Vagina (tissue), 2 donors: ENCODE measurements around the gene EDC4. TPM values are rescaled to one million over a fixed set of nuclear protein-coding genes. Genes with fewer than 3 reads are reported as not detected.

Experiments used
- DNase-seq, 2 donors: peaks; one replicate each; pipeline ENCODE4 v3.0.0-alpha.2; 2017; ENCODE audit errors: extremely low spot score in 2 of 2
- H3K27ac ChIP-seq: fragments of 200-600 bp; sonication (generic); one replicate; pipeline ENCODE4 v1.5.1; 2019
- H3K27me3 ChIP-seq: fragments of 200-600 bp; sonication (generic); one replicate; pipeline ENCODE4 v1.5.1; 2019
- H3K36me3 ChIP-seq, 2 donors: fragments of 200-600 bp; sonication (generic); one replicate each; pipeline ENCODE4 v1.5.1; 2017 to 2019
- H3K4me1 ChIP-seq: fragments of 200-600 bp; sonication (generic); one replicate; pipeline ENCODE4 v1.5.1; 2019
- H3K4me3 ChIP-seq, 2 donors: fragments of 200-600 bp; sonication (generic); 1 replicate in 1 of 2; 2 replicates in 1 of 2; pipeline ENCODE4 v1.5.1; 2016 to 2019
- H3K9me3 ChIP-seq: fragments of 200-600 bp; sonication (generic); one replicate; pipeline ENCODE4 v1.5.1; 2019
- POLR2A ChIP-seq, 2 donors: fragments of 450-650 bp; IDR thresholded peaks; one replicate each; pipeline ENCODE4 v1.6.1; 2017; ENCODE audit warnings: antibody characterized with exemption in 2 of 2, mild to moderate bottlenecking in 2 of 2, moderate library complexity in 2 of 2
- POLR2AphosphoS5 ChIP-seq, 2 donors: sonication (generic); formaldehyde crosslinking; IDR thresholded peaks; one replicate each; pipeline ENCODE4 v1.9.0; 2017; ENCODE audit warnings: antibody characterized with exemption in 2 of 2, mild to moderate bottlenecking in 2 of 2, low read depth in 1 of 2; ENCODE audit not compliant: insufficient read depth in 1 of 2
- intact Hi-C: fragments of 100-400 bp; cut with DNase I; formaldehyde crosslinking; loops from one replicate; pipeline ENCODE4 v1.15.1; 2023
- total RNA-seq: library from RNA; depleted of rRNA; stranded (reverse); fragments of >200 nt; gene quantifications from one replicate; pipeline ENCODE4 v1.2.3, GENCODE V29; 2016
- TF ChIP-seq, protein P1 (sequence below), 3 experiments: fragments of 450-650 bp in 2 of 3; fragments of 200-600 bp in 1 of 3; sonication (generic) in 1 of 3; IDR thresholded peaks; one replicate each; pipeline ENCODE4 v1.5.1; 2017 to 2019; ENCODE audit warnings: antibody characterized with exemption in 3 of 3, mild to moderate bottlenecking in 2 of 3, moderate library complexity in 2 of 3

The EDC4 gene
- total RNA-seq, 1 donor from 2014 or later, result 71.9 TPM

DNA sequence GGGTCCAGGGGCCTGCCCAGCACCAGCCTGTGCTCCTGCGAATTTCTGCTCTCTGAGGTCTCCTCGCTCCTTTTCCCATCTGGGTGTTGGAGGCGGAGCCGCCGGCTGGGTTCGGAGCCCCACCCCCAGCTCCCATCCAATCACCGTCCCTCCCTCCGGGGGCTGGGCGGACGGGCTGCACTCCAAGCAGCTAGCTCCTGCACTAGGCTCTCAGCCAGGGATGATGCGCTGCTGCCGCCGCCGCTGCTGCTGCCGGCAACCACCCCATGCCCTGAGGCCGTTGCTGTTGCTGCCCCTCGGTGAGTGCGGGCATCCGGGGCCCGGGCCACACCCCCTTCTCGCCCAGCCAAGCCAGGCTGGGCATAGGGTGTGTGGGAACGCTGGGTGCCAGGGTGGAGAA, 11.8 kb downstream of the EDC4 start, which contains the start of gene NRN1L:
Gene NRN1L (plus strand): TSS at position 202 of the 400 bp plus-strand sequence. CDS start 19 bp downstream, at position 221.
- DNase-seq, result peak in 1 of 2 donors; percentile 87
- H3K9me3 ChIP-seq, result no peaks in the 10 kb centered on the region
- peak within 1 kb of the TSS; percentile 30 for H3K27ac ChIP-seq
- peaks cover 12% of the 10 kb centered on the region for H3K4me1 ChIP-seq
- H3K27me3 ChIP-seq, result no peaks in the 10 kb centered on the region
- peaks cover 0 to 42% of the 10 kb centered on the region in 2 donors for H3K36me3 ChIP-seq
- intact Hi-C loops, result loop anchor here (5.0 kb wide), 1 partner anchor 43 kb away; no protein-coding TSS in a partner anchor
- peak within 1 kb of the TSS in 1 of 2 donors; percentile 0 for H3K4me3 ChIP-seq
- peak; percentile 27 to 51 for TF ChIP-seq POLR2AphosphoS5 (IDR thresholded peaks at IDR 0.05; ENCODE audit: insufficient read depth in 1 of 2, low read depth in 1 of 2)
- TF ChIP-seq, protein P1, sequence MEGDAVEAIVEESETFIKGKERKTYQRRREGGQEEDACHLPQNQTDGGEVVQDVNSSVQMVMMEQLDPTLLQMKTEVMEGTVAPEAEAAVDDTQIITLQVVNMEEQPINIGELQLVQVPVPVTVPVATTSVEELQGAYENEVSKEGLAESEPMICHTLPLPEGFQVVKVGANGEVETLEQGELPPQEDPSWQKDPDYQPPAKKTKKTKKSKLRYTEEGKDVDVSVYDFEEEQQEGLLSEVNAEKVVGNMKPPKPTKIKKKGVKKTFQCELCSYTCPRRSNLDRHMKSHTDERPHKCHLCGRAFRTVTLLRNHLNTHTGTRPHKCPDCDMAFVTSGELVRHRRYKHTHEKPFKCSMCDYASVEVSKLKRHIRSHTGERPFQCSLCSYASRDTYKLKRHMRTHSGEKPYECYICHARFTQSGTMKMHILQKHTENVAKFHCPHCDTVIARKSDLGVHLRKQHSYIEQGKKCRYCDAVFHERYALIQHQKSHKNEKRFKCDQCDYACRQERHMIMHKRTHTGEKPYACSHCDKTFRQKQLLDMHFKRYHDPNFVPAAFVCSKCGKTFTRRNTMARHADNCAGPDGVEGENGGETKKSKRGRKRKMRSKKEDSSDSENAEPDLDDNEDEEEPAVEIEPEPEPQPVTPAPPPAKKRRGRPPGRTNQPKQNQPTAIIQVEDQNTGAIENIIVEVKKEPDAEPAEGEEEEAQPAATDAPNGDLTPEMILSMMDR (IDR thresholded peaks at IDR 0.05), result no peak

DNA sequence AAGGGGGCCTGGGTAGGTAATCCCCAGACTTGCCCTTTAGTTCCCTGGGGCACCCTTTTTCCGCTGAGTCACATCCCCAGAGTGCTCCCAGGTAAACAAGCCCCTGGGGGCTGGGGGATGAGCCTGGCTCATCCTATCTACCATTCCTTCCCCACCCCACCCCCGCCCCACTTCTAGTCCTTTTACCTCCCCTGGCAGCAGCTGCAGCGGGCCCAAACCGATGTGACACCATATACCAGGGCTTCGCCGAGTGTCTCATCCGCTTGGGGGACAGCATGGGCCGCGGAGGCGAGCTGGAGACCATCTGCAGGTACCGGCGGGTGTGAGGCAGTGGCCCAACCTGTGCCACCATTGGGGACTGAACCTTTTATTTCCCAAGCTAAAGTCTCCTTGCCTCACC, 12.7 kb downstream of the EDC4 start:
- H3K4me1 ChIP-seq, result peaks cover 12% of the 10 kb centered on the region
- no peak overlapping the region for H3K4me3 ChIP-seq
- intact Hi-C loops, result no loop called here
- no peaks in the 10 kb centered on the region for H3K27me3 ChIP-seq
- TF ChIP-seq, protein P1 (IDR thresholded peaks at IDR 0.05), result no peak
- no peak for TF ChIP-seq POLR2A (IDR thresholded peaks at IDR 0.05)
- no peak for TF ChIP-seq POLR2AphosphoS5 (IDR thresholded peaks at IDR 0.05; ENCODE audit: insufficient read depth in 1 of 2, low read depth in 1 of 2)
- no peaks in the 10 kb centered on the region for H3K9me3 ChIP-seq
- H3K27ac ChIP-seq, result no peak overlapping the region
- no peak for DNase-seq
- peaks cover 0 to 33% of the 10 kb centered on the region in 2 donors for H3K36me3 ChIP-seq

DNA sequence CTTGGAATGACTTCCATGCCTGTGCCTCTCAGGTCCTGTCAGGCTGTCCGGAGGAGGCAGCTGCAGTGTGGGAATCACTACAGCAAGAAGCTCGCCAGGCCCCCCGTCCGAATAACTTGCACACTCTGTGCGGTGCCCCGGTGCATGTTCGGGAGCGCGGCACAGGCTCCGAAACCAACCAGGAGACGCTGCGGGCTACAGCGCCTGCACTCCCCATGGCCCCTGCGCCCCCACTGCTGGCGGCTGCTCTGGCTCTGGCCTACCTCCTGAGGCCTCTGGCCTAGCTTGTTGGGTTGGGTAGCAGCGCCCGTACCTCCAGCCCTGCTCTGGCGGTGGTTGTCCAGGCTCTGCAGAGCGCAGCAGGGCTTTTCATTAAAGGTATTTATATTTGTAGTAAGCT, 13.1 kb downstream of the EDC4 start:
- no peak overlapping the region for H3K4me3 ChIP-seq
- no peak overlapping the region for H3K27ac ChIP-seq
- DNase-seq, result no peak
- TF ChIP-seq, protein P1 (IDR thresholded peaks at IDR 0.05), result no peak
- no peak for TF ChIP-seq POLR2A (IDR thresholded peaks at IDR 0.05)
- no peak for TF ChIP-seq POLR2AphosphoS5 (IDR thresholded peaks at IDR 0.05; ENCODE audit: insufficient read depth in 1 of 2, low read depth in 1 of 2)
- peaks cover 12% of the 10 kb centered on the region for H3K4me1 ChIP-seq
- peaks cover 0 to 29% of the 10 kb centered on the region in 2 donors for H3K36me3 ChIP-seq
- intact Hi-C loops, result no loop called here
- no peaks in the 10 kb centered on the region for H3K9me3 ChIP-seq
- H3K27me3 ChIP-seq, result no peaks in the 10 kb centered on the region

DNA sequence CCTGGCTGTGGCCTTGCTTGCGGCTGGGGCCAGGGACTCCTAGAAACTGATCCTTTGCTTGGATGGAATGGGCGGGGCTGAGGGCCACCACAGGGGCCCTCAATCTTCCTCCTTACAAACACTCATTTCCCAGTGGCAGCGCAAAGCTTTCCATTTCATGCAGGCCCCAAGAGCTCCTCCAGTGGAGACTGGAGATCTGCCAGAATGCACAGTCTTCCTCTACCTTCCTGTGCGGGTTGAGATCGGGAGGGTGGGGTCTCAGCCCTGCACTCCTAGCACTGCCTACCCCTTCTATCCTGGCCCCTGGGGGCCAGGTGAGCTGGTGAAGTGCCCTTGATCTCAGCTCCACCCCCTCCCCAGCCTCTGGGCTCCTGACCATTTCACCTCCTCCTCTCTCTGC, 13.5 kb downstream of the EDC4 start:
- TF ChIP-seq, protein P1 (IDR thresholded peaks at IDR 0.05), result no peak
- TF ChIP-seq POLR2A (IDR thresholded peaks at IDR 0.05), result no peak
- peaks cover 0 to 25% of the 10 kb centered on the region in 2 donors for H3K36me3 ChIP-seq

DNA sequence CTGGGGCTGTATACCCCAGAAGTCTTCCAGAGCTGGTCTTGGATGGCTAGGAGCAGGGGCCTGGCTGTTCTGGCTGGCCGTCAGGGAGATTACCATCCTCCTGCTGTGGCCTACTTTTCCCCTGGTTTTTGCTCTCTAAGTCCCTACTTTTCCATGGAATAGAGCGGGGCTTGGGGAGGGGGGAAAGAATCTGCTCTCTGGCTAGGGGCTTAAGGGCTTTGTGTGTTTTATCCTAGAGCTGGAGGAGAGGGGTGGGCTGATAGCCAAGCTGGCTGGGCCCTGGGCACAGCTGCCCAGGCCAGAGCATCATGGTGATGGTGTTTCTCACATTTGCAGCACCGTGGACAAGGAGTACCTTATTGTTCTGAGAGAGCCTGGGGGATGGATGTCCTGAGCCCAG, 15.5 kb downstream of the EDC4 start:
- intact Hi-C loops, result no loop called here
- Histone ChIP-seq H3K4me1 (peaks cover 18% of the 10 kb centered on the region), H3K4me3 (no peak overlapping the region), H3K9me3 (no peaks in the 10 kb centered on the region), H3K27ac (no peak overlapping the region), H3K36me3 (peaks cover 0 to 5% of the 10 kb centered on the region in 2 donors), H3K27me3 (no peaks in the 10 kb centered on the region)
- DNase-seq, result no peak
- TF ChIP-seq POLR2A (IDR thresholded peaks at IDR 0.05) (no peak), POLR2AphosphoS5 (IDR thresholded peaks at IDR 0.05; ENCODE audit: insufficient read depth in 1 of 2, low read depth in 1 of 2) (no peak)
- TF ChIP-seq, protein P1 (IDR thresholded peaks at IDR 0.05), result no peak

More for the DNA sequence above, 13.5 kb downstream of the EDC4 start:
- H3K27me3 ChIP-seq, result no peaks in the 10 kb centered on the region
- H3K9me3 ChIP-seq, result no peaks in the 10 kb centered on the region
- peaks cover 12% of the 10 kb centered on the region for H3K4me1 ChIP-seq
- DNase-seq, result no peak
- H3K4me3 ChIP-seq, result no peak overlapping the region
- intact Hi-C loops, result no loop called here
- H3K27ac ChIP-seq, result no peak overlapping the region
